ENCODE measurements around the gene DAAM2.

The DAAM2 gene

GRCh38 chr6:39942903-39943580 lies 150.9 kb downstream of the DAAM2 start:
- FAIRE-seq: no peak

GRCh38 chr6:39945626-39946025 lies 153.4 kb downstream of the DAAM2 start:
- FAIRE-seq (no peak), DNase-seq (ENCODE audit: insufficient read length, low spot score) (no peak)
- TF ChIP-seq POLR2AphosphoS5 (IDR thresholded peaks at IDR 0.05; ENCODE audit: low read depth, low read length): no peak
- no peak for TF ChIP-seq TAF1 (IDR thresholded peaks at IDR 0.05; ENCODE audit: low read depth, low read length)
- no peak for TF ChIP-seq SPI1 (IDR thresholded peaks at IDR 0.05; ENCODE audit: low read depth, low read length)
- no peak for TF ChIP-seq POLR2A (IDR thresholded peaks at IDR 0.05; ENCODE audit: low read depth, low read length)
- no peak for TF ChIP-seq PAX5 (IDR thresholded peaks at IDR 0.05; ENCODE audit: insufficient read depth, low read length, severe bottlenecking)
- TF ChIP-seq POU2F2 (IDR thresholded peaks at IDR 0.05; ENCODE audit: low read depth, low read length): no peak

More at GRCh38 chr6:39942903-39943580, 150.9 kb downstream of the DAAM2 start:
- no peak for DNase-seq (ENCODE audit: insufficient read length, low spot score)
- no peak for TF ChIP-seq PAX5 (IDR thresholded peaks at IDR 0.05; ENCODE audit: insufficient read depth, low read length, severe bottlenecking)
- TF ChIP-seq TAF1 (IDR thresholded peaks at IDR 0.05; ENCODE audit: low read depth, low read length): no peak
- no peak for TF ChIP-seq POLR2A (IDR thresholded peaks at IDR 0.05; ENCODE audit: low read depth, low read length)
- TF ChIP-seq POLR2AphosphoS5 (IDR thresholded peaks at IDR 0.05; ENCODE audit: low read depth, low read length): no peak
- no peak for TF ChIP-seq POU2F2 (IDR thresholded peaks at IDR 0.05; ENCODE audit: low read depth, low read length)
- no peak for TF ChIP-seq SPI1 (IDR thresholded peaks at IDR 0.05; ENCODE audit: low read depth, low read length)

DNA sequence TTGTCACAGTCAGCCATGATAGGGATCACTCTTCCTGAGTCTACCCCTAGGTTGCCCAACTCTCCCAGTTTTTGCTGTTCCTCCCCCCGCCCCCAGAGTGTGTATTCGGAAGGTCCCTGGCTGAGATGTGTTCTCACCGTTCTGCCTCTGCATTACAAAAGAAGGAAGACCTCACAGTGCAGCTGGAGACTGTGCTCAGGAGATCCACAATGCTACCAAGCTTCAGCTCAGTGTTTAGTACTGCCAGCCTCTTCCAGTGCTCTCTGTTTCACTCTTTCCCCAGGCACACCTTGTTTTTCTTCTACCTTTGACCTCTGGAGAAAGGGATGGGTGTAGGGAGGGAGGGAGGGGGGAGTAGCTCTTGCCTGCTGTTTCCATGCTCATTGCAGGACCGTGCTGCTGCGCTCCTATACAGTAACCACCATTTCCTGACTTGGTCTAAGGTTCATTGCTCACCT lies 155.5 kb downstream of the DAAM2 start:
- FAIRE-seq: no peak
- no peak for DNase-seq (ENCODE audit: insufficient read length, low spot score)
- no peak for TF ChIP-seq SPI1 (IDR thresholded peaks at IDR 0.05; ENCODE audit: low read depth, low read length)
- no peak for TF ChIP-seq PAX5 (IDR thresholded peaks at IDR 0.05; ENCODE audit: insufficient read depth, low read length, severe bottlenecking)
- TF ChIP-seq POU2F2 (IDR thresholded peaks at IDR 0.05; ENCODE audit: low read depth, low read length): no peak
- TF ChIP-seq POLR2A (IDR thresholded peaks at IDR 0.05; ENCODE audit: low read depth, low read length): no peak
- TF ChIP-seq POLR2AphosphoS5 (IDR thresholded peaks at IDR 0.05; ENCODE audit: low read depth, low read length): no peak
- TF ChIP-seq TAF1 (IDR thresholded peaks at IDR 0.05; ENCODE audit: low read depth, low read length): no peak

DNA sequence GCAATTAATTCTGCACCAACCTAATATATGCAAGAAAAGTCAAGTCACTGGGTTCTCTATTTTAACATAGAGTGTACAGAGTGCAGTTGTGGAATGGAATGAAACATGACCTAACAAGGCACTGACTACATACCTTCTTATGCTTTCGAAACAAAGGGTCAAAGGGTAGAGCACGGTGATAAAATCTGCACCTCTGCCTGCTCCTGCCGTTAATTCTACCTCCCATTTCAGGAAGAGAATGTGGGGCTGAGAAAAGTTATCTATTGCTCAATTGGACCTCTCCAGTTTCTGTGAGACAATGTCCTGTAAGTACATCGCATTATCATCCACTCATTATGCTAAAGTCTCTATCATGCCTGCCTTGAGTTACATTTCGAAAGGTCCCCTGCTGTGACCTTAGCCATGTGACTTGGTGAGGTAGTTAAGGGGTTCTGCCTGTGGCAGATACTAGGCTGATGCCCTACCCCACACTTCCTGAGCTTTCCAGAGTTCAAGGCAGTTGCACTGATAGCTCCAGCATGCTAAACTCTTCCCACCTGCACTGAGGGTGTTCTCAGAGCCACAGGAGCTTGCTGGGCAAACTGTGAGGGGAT lies 156.1 kb downstream of the DAAM2 start:
- no peak for TF ChIP-seq SPI1 (IDR thresholded peaks at IDR 0.05; ENCODE audit: low read depth, low read length)
- TF ChIP-seq POU2F2 (IDR thresholded peaks at IDR 0.05; ENCODE audit: low read depth, low read length): no peak
- no peak for TF ChIP-seq POLR2A (IDR thresholded peaks at IDR 0.05; ENCODE audit: low read depth, low read length)
- TF ChIP-seq PAX5 (IDR thresholded peaks at IDR 0.05; ENCODE audit: insufficient read depth, low read length, severe bottlenecking): no peak
- TF ChIP-seq TAF1 (IDR thresholded peaks at IDR 0.05; ENCODE audit: low read depth, low read length): no peak
- TF ChIP-seq POLR2AphosphoS5 (IDR thresholded peaks at IDR 0.05; ENCODE audit: low read depth, low read length): no peak
- FAIRE-seq: no peak
- DNase-seq (ENCODE audit: insufficient read length, low spot score): no peak

DNA sequence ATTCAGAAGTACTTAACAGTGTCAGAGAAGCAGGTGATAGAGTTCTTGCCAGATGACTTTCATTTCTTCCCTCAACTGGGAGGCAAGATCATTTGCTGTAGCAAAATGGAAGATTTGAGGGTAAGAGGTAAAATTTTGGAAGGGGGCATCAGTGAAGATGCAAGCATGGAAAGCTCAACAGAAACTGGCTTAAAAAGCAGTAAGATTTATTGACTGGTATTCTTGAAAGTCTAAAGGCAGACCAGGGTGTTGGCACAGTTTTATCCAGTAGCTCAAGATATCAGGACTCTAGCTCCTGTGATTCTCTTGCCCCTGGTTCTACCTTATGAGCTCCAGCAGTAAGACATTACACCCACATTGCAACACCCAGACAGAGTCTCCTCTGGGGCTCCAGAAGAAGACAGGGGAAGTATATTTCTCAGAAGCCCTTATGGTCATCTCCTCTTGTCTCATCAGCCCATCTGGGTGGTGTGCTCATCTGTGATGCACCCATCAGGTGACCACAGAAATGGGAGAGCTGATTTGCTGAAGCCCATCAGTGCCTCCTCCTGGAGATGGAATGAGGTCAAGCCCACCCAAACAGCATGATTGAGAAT lies 158.0 kb downstream of the DAAM2 start:
- FAIRE-seq: no peak
- DNase-seq (ENCODE audit: insufficient read length, low spot score): no peak
- no peak for TF ChIP-seq PAX5 (IDR thresholded peaks at IDR 0.05; ENCODE audit: insufficient read depth, low read length, severe bottlenecking)
- no peak for TF ChIP-seq POLR2A (IDR thresholded peaks at IDR 0.05; ENCODE audit: low read depth, low read length)
- no peak for TF ChIP-seq POU2F2 (IDR thresholded peaks at IDR 0.05; ENCODE audit: low read depth, low read length)
- no peak for TF ChIP-seq SPI1 (IDR thresholded peaks at IDR 0.05; ENCODE audit: low read depth, low read length)
- no peak for TF ChIP-seq POLR2AphosphoS5 (IDR thresholded peaks at IDR 0.05; ENCODE audit: low read depth, low read length)
- no peak for TF ChIP-seq TAF1 (IDR thresholded peaks at IDR 0.05; ENCODE audit: low read depth, low read length)

- TF ChIP-seq POU2F2 (IDR thresholded peaks at IDR 0.05; ENCODE audit: low read depth, low read length): no peak
- TF ChIP-seq POLR2AphosphoS5 (IDR thresholded peaks at IDR 0.05; ENCODE audit: low read depth, low read length): no peak
- no peak for TF ChIP-seq TAF1 (IDR thresholded peaks at IDR 0.05; ENCODE audit: low read depth, low read length)
- no peak for TF ChIP-seq POLR2A (IDR thresholded peaks at IDR 0.05; ENCODE audit: low read depth, low read length)
- TF ChIP-seq SPI1 (IDR thresholded peaks at IDR 0.05; ENCODE audit: low read depth, low read length): no peak
- TF ChIP-seq PAX5 (IDR thresholded peaks at IDR 0.05; ENCODE audit: insufficient read depth, low read length, severe bottlenecking): no peak
- no peak for FAIRE-seq
- no peak for DNase-seq (ENCODE audit: insufficient read length, low spot score)
These were observed 159.0 kb downstream of the DAAM2 start for GRCh38 chr6:39951191-39951590.

GRCh38 chr6:39951716-39952115 lies 159.5 kb downstream of the DAAM2 start:
- no peak for FAIRE-seq
- TF ChIP-seq PAX5 (IDR thresholded peaks at IDR 0.05; ENCODE audit: insufficient read depth, low read length, severe bottlenecking) (no peak), POLR2AphosphoS5 (IDR thresholded peaks at IDR 0.05; ENCODE audit: low read depth, low read length) (no peak), POU2F2 (IDR thresholded peaks at IDR 0.05; ENCODE audit: low read depth, low read length) (no peak)
- DNase-seq (ENCODE audit: insufficient read length, low spot score): no peak

GRCh38 chr6:39952167-39952566 lies 160.0 kb downstream of the DAAM2 start:
- FAIRE-seq (no peak), DNase-seq (ENCODE audit: insufficient read length, low spot score) (no peak)
- TF ChIP-seq SPI1 (IDR thresholded peaks at IDR 0.05; ENCODE audit: low read depth, low read length) (no peak), POLR2AphosphoS5 (IDR thresholded peaks at IDR 0.05; ENCODE audit: low read depth, low read length) (no peak), PAX5 (IDR thresholded peaks at IDR 0.05; ENCODE audit: insufficient read depth, low read length, severe bottlenecking) (no peak), POLR2A (IDR thresholded peaks at IDR 0.05; ENCODE audit: low read depth, low read length) (no peak), POU2F2 (IDR thresholded peaks at IDR 0.05; ENCODE audit: low read depth, low read length) (no peak), TAF1 (IDR thresholded peaks at IDR 0.05; ENCODE audit: low read depth, low read length) (no peak)

DNA sequence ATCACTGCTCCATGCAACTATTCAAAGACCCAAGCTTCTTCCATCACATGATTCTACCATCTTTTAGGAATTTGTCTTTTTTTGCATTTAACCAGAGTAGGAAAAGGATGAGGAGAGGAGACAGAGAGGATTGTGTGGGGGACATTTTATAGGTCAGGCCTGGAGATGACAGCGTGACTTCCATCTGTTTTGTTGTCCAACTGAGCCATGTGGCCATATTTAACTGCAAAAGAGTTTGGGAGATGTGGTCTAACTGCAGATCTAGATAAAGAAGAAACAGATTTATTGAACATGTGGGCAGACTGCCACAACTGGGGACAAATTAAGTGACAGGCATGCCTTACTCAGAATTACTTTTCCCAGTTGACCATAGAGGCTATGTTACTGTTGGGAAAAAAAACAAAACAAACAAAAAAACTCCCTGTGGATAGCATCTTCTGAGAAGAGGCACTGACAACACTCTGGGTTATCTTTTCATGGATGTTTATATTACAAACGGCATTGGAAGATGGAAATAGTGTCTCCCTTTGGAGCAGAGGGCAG lies 161.0 kb downstream of the DAAM2 start:
- no peak for DNase-seq (ENCODE audit: insufficient read length, low spot score)
- TF ChIP-seq PAX5 (IDR thresholded peaks at IDR 0.05; ENCODE audit: insufficient read depth, low read length, severe bottlenecking) (no peak), SPI1 (IDR thresholded peaks at IDR 0.05; ENCODE audit: low read depth, low read length) (no peak), POLR2A (IDR thresholded peaks at IDR 0.05; ENCODE audit: low read depth, low read length) (no peak), TAF1 (IDR thresholded peaks at IDR 0.05; ENCODE audit: low read depth, low read length) (no peak), POU2F2 (IDR thresholded peaks at IDR 0.05; ENCODE audit: low read depth, low read length) (no peak), POLR2AphosphoS5 (IDR thresholded peaks at IDR 0.05; ENCODE audit: low read depth, low read length) (no peak)
- FAIRE-seq: no peak

All from GM12891 (cell line).